NCI-H2029 (cell line): Measurements from ENCODE around the gene RANBP3.
"Not testable (repeated sequence)": the region's sequence is repeated elsewhere in the genome, so short reads cannot be mapped to it uniquely, and the experiment has no call there.

ENCODE experiments used
- DNase-seq: peaks from one replicate; lab custom pipeline; 2025; lab: John Stamatoyannopoulos, UW

RANBP3 gene

GRCh38 chr19:5987077-5987818 is 9.3 kb upstream of the RANBP3 start:
- DNase-seq = peak; percentile 91

DNA sequence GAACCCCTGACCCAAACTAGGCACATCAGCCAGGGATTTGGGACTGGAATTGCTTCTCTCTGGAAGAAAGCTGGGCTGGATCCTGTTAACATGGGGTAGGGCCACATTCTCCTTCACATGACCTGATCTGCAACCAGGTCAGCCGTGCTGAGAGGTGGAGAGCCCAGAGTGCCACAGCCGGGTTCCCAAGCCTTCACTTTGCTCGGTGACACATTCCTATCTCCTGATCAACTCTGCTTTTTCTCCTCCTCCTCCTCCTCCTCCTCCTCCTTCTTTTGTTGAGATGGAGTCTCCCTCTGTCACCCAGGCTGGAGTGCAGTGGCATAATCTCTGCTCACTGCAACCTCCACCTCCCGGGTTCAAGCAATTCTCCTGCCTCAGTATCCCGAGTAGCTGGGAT is 7.9 kb upstream of the RANBP3 start:
- DNase-seq = not testable (repeated sequence)

- no peak for DNase-seq
These were observed 7.3 kb upstream of the RANBP3 start for GRCh38 chr19:5985098-5985783.

DNA sequence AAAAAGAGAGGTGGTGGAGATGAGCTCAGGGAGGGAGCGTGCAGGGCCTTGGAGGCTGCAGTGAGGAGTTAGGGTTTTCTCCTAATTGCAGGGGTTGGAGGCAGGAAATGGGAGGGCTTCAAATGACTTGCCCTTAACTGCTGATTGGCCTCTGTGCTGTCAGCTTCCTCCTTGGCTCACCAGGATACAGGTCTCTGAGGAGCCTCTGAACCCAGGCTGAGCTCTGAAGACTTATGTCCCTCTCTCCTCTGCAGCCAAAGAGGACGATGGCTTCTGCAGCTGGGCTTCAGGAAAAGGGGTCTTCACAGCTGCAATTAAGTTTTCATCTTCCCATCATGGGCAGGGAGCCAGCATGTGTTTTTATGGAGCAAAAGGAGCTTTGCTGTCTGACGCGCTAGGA is 6.7 kb upstream of the RANBP3 start:
- no peak for DNase-seq

GRCh38 chr19:5983367-5983955 is 5.5 kb upstream of the RANBP3 start:
- peak; percentile 55 for DNase-seq

DNA sequence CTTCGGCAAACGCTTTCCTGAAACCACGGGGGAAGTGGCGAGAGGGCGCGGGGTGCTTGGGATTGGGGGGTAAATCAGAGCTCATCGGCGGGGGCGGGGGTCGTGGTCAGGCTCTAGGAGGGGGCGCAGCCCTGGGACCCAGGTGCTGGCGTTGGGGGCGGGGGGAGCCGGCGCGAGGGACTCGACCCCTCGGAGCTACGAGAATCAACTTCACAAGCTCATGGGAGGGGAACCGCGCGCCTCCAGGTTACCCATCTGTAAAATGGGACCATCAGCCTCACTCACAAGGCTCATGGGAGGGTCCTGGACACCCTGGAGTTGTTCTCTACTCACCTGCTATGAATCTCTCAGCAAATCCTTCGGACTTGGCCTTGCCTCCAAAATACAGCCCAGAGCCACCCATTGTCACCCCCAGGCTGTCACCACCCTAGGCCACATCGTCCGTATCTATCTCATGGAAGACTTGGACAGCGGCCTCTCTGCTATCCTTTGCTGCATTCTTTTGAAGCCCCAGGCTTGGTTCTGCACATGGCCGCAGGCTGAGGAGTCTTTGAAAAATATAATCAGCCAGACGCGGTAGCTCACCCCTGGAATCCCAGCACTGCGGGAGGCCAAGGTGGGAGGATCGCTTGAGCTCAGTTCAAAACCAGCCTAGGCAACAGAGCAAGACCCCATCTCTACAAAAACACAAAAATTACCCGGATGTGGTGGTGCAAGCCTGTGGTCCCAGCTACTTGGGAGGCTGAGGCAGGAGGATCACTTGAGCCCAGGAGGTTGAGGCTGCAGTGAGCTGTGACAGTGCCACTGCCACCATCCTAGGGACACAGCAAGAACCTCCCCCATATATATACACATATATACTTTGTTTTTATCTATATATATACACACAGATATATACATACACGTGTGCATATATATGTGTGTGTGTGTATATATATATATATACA is 939 bp upstream of the RANBP3 start:
- no peak for DNase-seq

DNA sequence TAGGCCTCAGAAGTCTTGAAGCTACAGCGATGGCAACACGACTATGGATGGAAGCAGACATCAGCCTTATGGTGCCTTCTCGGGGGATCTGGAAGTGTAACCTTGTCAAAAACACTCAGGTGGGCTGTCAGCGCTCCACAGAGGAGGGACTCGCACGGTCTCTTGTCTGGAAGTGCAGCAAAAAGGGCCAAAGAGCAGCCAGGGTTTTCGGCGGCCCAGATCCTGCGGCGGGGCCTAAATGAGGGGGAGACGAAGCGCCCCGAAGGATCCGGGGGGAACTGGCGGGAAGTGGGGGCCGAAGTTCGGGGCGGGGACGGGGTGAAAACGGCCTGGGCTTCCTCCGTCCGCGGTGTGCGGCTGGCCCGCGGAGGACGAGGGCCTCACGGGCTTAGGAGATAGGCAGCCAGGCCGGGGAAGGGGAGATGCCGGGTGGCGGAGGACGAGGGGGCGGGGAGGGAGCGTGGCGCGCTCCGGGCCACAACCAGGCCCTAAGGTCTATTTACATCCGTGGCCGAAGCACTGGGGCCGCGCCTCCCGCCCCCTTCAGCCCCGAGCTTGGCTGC is 637 bp downstream of the RANBP3 start:
- no peak for DNase-seq

DNA sequence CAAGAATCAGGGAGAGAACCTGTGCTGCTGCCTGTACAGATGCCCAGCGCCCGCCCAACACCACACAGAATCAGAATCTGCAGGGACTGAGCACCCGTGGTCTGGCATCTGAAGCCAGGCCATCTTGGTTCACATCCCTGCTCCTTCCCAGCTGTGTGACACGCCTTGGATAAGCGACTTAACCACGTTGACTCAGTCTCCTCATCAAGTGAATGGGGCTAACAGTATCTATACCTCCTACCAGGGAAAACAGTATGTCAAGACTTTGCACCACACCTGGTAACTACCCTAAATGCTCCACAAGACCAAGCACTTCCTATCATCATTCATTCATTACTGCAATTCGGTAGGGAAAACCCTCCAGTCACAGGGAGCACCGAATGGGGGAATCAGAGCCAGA is 1.2 kb downstream of the RANBP3 start:
- DNase-seq = no peak

- DNase-seq = no peak
These were observed 2.6 kb downstream of the RANBP3 start for GRCh38 chr19:5975388-5975728.

DNA sequence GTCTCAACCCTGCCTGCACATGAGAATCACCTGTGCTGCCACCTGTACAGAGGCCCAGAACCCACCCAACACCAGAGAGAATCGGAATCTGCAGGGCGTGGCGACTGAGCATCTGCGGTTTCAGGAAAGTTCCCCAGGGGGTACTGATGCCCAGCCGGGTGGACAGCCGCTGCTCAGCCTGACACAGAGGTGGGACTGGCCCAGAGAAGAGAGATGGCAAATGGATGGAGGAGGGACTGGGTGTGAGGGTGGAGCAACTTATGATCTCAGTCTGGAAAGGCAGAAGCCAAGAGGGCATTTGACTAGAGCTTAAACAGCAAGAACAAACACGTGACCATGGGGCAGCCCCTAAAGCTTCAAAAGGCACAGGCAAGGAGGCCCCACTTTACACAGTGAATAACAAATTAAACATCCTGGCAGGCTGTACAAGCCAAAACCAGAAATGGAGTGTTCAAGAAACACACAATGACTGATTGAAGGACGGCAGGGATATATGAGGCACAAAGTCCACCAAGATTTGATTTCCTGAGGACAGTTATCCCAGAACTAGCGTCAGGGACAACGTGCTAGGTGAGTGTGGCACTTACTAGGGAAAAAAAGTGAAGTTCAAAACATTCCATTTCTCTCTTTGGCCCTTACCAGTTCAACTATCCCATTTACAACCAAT is 3.1 kb downstream of the RANBP3 start:
- peak; percentile 44 for DNase-seq

DNA sequence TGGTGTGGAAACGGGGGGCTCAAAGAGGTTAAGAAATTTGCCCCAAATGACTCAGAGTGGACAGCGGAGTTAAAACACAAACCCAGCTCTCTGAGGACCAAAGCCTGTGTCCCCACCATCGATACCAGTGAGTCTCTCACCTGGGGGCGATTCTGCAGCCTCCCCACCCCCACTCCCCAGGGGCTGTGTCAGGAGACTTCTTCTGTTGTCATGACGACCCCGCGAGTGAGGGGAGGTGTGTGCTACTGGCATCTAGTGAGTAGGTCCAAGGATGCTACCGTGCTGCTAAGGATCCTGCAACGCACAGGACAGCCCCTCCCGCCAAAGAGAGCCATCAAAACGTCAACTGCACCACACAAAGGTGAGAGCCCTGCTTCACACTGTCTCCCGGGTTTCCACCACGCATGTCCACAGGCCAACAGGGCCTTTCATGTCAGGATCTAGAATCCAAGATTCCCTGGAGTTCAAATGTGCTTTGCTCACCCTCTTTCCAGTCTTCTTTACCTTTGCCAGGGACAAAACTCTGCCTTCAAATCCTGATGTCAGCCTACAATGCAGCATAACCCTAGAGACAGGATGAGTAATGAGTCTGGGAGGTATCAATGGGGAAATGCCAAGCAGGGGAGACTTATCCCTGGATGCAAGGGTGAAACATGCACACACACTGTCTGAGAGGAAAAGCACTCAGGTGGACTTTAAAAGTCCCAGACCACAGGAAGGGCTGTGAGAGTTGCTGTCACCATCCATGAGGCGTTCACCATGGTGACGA is 3.9 kb downstream of the RANBP3 start:
- DNase-seq = no peak

DNA sequence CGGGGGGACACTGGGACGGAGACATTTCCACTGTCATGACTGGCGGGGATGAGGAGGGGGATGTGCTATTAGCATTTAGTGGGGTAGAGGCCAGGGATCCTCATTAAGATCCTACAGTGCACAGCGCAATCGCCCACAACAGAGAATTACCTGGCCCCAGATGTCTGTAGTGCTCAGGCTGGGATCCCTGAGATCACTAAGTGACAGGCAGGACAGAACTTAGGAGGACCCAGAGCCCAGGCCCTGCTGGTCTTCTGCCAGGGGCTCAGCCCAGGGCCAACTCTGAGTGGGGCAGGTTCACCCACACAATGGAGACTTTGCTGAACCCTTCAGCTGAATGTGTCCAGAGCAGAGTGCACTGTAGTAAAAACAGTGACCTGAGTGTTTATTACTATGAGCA is 4.6 kb downstream of the RANBP3 start:
- no peak for DNase-seq

GRCh38 chr19:5972355-5972731 is 5.6 kb downstream of the RANBP3 start:
- DNase-seq = no peak

GRCh38 chr19:5971714-5972354 is 6.1 kb downstream of the RANBP3 start:
- DNase-seq = no peak

GRCh38 chr19:5969476-5969875 is 8.5 kb downstream of the RANBP3 start:
- DNase-seq = no peak

DNA sequence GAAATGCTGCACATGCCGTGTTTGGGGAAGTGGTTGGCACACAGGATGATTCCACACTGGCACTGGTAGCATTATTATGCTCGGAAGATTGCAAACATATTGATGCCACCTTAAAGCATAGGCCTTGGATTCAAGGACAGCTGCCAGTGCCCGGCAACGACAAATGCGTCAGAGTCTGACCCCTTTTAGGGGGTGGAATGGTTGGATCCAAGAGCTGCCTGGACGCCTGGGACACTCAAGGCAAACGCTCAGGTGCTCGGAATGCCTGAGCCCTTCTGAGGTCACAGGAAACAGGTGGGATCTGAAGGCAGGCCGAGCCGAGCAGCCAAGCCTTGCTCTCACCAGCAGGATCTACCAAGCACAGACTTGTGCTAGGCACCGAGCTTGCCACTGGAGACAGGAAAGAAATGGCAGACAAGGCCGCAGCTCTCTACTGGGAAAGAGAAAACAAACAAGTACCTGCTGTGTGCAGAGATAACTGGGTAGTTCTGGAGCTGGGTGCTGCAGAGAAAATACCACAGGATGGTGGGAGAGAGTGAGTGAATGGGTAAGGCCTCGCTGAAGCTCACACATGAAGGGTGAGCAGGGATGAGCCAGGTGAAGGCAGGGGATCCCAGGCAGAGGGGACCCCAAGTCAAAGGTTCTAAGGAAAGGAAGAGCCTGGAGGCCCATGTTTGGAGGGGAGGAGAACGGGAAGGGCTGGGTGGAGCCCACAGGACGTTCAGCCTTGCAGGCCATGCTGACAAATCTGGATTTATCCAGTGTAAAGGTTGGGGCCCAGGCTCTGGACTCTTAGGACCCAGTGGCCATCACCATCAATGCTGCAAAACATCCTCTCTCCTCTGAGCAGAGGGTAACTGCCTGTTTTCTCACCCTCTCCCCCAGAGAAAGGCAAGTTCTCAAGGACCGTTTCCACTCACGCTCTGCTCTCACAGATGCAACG is 9.2 kb downstream of the RANBP3 start:
- peak; percentile 84 for DNase-seq

- DNase-seq = peak; percentile 88
These were observed 9.9 kb downstream of the RANBP3 start for GRCh38 chr19:5967994-5968430.

DNA sequence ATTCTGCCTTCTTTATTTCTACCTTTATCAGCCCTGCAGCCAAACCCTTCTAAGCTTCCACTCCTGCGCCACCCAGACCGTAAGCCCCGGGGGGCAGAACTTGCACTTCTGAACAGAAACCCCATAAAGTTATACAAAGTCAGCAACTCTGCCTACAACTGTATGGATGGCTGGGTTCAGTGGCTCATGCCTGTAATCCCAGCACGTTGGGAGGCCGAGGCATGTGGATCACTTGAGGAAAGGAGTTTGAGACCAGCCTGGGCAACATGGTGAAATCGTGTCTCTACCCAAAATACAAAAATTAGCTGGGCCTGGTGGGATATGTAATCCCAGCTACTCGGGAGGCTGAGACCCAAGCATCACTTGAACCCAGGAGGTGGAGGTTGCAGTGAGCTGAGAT is 10.4 kb downstream of the RANBP3 start:
- DNase-seq = no peak

DNA sequence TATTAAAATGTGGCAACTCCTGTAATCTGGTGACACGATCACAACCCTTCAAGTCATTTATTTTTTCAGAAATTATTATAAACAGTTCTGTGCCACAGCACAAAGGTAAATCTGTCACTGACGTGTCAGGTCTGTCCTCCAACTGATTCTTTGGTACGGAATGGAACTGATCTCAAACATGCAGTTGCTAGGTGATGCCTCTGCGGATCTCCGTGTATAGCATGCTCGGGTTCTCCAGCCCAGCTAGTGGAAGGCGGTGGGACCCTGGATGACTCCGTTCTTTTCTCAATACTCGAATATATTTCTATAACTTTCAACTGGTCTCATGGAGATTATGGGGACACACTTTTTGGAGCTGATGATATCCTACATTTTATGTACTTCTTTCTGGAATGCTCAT is 11.0 kb downstream of the RANBP3 start:
- DNase-seq = no peak
